Loucy (cell line): ENCODE measurements around the gene BGN.

Experiments used
- CTCF ChIP-seq: fragments of 200-600 bp; sonication (generic); conservative IDR thresholded peaks from 2 replicates; pipeline ENCODE4 v1.5.1; 2014; ENCODE audit warnings: mild to moderate bottlenecking, antibody characterized with exemption, low read length
- EZH2phosphoT487 ChIP-seq: fragments of 200-600 bp; IDR thresholded peaks from 2 replicates; pipeline ENCODE4 v1.6.1; 2018; ENCODE audit warnings: antibody characterized with exemption, mild to moderate bottlenecking, moderate library complexity, borderline replicate concordance

DNA sequence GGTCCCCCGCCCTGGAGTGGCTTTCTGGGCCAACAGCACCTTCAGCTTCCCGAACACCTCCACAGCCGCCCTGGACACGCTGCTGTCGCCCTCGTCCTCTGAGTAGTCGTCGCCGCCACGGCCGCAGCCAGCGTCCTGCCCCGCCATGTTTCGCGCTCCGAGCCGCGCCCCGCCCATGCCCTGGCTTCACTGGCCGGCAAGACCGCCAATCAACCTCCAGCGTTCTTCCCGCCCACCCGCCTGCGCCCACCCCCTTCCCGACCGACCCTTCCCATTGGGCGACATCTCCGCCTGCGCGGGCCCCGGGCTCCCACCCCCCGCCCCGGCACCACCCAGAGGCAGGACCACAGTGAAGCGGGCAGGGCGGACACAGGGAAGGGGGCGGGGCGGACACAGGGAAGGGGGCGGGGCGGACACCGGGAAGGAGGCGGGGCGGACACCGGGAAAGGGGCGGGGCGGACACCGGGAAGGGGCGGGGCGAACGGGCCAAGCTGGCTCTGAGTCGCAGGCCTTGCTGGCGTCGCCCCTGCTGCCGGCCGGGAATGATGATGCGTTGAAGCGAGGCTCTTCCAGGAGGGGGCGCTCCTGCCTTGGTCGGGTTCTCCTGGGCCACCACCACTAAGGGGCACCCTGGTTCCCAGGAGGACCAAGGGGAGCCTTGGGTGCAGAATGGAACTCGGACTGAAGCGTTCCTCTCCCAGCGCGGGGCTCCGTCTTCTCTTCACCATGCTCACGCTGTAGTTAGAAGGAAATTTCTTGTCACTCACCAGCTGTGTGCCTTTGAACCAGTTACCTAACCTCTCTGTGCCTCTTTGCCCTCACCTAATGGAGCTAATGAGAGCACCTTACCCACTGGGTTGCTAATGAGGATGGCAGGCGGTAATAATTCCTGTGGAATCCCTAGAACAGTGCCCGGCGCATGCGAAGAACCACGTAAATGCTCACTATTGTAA, 24.1 kb upstream of the BGN start, which contains the start of gene HAUS7:
- peak; percentile 64 for TF ChIP-seq CTCF
- TF ChIP-seq EZH2phosphoT487: no peak
